Measurements from ENCODE around the gene CACUL1.

CACUL1 gene

DNA sequence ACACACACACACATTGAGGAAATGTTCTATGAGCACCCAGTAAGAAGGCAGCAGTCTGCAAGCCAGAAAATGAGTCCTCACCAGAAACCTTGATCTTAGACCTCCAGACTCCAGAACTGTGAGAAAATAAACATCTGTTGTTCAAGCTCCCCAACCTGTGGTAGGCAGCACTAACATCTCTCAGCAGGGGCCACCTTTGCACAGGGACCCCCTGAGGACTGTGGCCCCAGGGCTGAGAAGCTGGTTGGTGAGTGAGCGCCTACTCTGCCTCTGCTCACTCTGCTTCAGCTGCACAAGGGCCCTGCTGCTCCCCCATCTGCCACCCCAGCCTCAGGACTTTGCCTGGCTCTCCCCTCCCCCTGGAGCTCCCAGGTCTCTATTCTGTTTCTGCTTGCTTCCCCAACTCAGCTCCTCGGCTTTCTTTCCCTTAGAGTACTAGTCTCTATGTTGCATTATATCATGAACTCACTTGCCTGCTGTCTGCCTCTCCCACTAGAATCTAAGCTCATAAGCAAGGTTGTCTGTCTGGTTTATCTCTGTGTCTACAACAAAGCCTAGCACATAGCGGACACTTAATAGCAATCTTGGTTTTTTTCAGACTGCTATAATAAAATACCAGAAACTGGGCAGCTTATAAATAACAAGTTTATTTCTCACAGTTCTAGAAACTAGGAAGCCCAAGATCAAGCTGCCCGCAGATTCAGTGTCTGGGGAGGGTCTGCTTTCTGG is 118.9 kb downstream of the CACUL1 start:
- DNase-seq = no peak

DNA sequence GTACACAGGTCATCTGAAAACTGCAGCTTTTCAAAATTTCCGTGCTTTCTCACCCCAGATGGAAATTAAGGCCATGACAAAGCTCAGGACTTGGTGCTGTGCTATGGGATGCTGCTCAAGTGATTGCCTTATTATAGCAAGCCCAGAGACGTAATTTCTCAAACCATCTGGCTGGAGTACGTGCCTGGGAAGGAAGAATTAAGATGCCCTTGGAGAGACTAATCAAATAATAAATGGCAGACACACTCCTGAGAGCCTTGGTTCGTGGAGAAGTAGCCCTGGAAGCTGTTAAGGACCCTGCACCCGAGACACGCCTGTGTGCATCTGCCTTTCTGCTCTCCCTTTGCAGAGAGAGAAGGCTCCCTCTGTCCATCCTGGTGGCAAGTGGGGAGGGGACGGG is 121.0 kb downstream of the CACUL1 start:
- no peak for DNase-seq

DNA sequence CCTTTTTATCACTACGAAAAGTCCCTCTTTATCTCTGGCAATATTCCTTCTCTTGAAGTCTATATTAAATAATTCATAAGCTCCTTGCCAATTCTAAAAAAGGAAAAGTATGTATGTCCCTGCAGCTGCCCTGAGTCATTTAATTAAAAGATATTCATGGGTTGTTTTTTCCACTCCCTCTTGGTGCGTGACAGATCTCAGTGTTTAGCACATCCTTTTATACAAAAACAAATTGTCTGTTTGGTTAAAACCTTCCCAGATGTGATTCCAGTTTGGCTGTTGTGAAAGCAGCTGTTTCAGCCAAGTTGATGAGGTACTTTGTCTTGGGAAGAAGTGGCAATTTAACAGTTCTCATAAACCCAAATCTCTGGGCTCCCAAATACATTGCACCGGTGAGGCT is 125.6 kb downstream of the CACUL1 start:
- no peak for DNase-seq

DNA sequence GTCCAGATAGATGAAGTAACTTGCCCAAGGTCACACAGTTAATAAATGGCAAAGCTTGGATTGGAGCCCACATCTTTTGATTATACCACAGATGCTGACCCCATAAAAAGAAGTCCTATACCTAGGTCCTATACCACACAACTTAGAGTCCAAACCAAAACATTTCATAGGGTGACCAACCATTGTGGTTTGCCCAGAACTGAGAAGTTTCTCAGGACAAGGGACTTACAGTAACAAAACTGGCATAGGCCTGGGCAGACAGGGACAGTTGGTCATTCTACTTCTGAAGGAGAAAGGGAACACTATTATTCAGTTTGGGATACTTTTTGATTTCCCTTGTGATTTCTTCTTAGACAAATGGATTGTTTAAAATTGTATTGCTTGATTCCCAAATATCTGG is 126.4 kb downstream of the CACUL1 start:
- DNase-seq = no peak

DNA sequence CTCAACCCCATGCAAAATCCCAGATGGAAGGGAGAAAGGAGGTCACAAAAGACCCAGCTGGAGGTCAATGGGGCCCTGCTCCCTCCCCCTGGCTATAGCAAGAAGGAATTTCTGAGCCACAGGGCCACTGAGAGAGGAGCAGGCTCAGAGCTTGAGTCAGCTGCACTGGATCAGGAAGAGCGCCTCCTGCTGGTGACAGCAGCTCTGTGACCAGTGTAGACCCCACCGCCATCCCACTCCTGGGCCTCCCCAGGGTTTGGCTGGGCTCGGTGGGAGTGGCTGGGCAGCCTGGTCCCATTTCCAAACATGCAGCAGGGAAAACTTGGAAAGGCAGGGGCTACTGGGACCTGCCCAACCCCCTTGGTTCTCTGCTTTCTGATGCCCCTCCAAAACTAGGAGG is 127.8 kb downstream of the CACUL1 start:
- no peak for DNase-seq

Measured in NCI-H2029 (cell line).